ENCODE data around the gene SLC6A17.

Gene SLC6A17

DNA sequence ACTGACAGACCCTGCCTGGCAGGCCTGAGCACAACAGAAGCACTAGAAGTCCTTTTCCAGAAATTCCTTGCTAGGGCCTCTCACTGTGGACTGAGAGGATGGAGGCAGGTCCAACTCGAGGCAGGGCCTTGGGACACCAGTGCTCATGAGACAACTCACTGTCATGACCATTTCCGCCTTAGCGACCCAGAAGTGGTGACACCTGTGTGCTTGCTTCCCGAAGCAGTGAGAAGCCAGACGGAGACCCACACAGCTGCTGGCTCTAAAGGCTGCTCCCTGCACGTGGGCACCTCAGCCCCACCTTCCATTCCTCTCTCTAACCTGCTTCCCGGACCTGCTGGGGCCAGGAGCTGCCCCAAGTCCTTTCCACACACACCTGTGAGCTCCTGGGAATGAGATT, 92.9 kb downstream of the SLC6A17 start:
- DNase-seq = no peak

DNA sequence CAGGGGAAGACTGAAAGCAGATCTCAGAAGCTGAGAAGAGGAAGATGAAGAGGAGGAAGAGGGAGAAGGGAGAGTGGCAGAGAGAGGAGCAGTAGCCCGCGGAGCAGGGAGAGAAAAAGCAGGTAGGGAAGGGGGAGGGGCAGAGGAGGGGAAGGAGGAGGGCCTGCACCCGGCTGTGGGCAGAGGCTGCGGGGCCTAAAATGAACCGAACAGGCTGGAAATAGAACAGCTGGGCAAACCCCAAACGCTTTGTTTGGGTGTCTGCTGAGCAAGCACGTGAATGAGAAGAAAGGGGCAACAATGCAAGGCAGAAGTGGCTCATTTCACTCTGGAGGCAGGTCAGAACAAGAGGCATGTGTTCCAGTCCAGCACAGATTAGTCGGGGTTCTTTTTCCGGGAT, 93.3 kb downstream of the SLC6A17 start:
- no peak for DNase-seq

DNA sequence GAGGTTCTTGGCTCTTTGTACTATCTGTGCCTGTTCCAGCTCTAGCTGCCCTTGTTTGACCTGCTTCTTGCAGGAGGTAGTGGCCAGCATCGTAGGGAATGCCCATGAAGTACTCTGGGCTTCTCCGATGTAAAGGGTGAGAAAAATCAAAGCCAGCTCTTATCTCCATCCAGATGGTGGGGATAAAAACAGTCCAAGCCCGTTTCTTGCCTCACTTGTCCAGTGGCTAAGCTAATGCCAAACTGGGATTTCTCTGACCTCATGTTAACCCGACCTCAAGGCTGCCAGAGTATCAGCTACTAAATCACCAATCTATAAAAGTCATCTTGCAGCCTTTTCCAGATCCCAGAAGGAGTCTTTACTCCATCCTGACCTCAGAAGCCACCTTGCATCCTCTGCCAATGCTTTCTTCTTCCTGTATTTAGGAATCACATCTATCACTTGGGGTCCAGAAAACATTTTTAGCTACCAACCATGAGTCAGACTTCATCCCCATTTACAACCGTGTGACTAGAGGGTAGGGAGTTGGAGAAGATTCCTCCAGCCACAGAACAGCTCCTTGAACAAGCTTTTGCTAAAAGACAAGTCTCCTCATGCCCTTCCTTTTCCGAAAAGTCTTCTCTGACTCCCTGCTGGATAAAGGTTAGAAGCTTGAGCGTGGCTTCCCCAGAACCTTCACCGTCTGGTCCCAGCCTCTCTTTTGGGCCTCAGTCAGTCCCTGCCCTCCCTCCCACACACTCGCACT, 95.8 kb downstream of the SLC6A17 start:
- DNase-seq = no peak

DNA sequence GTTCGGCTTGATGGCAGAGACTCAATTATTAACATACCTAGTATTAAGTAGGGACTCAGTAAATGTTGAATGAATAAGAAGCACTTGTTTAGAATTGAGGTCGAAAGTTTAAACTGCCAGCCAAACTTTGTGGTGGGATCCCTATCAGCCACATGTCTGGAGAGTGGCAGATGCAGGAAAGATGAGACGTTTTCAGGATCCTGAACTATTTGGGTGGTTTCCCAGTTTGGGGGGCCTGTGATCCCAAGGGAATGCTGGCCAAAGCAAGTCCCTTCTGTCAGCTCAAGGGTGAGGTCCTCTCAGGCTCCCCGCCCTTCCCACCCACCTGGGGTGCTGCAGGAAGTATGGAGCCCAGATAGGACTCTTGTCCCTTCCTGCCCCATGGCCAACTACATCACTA, 98.5 kb downstream of the SLC6A17 start:
- no peak for DNase-seq

DNA sequence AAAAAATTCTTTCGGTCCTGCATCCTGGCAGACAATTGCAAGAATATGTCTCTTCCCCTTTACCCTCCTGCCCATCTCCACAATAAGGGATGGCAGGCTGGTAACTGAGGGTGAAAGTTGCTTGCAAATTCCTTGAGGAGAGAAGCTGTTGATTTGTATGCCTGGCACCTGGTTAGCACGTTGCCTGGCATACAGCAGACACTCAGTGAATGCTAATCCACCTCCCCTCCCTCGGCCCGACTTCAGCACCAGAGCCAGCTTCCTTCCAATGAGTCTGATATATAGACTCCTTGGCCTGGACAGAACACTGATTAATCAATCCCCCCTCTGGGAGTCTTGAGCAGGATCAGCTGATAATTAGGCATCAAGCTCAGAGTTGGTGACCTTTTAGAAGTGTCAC, 99.0 kb downstream of the SLC6A17 start:
- no peak for DNase-seq

DNA sequence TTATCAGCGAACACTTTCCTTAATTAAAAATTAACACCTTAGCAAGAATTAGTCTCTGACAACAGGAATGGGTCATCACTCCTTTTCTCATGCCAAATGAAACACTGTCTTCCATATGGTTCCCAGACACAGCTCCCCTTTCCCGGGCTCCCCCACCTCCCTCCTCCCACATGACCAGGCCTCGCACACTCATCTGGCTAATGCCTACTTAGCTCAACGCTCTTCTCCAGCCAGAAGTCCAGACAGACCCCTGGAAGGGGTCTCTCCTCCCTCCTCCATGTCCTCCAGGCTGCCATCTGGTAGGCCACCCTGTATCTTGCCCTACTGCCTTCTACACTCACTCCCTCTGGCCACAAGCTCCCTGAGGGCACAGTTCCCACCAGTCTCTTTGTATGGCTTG, 99.7 kb downstream of the SLC6A17 start:
- DNase-seq = no peak

DNA sequence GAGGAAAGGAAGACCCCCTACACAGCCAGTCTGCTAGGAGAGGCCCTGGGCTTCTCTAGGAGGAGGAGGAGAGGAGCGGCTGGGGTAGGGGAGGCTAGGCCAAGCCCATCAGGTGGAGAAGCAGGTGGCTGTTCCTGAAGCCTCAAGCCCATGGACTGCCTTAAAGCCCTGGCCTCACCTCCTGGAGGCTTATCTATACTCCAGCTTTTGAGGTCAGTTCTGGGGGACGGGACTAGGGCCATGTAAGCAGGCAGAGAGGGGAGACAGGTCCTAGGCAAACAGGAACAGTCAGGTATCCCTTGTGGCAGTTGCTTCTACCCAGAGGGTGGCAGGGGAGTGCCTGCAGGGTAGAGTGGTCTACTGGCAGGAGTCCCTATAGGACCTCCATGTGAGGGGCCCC, 100.5 kb downstream of the SLC6A17 start:
- no peak for DNase-seq
